Left lobe of liver (tissue), 2 donors: ENCODE results near the gene DCANP1. TPM values are rescaled to one million over a fixed set of nuclear protein-coding genes. Genes with fewer than 3 reads are reported as not detected.

ENCODE experiments used
- ATAC-seq: fragments of 200-7000 bp; cut with Tn5 transposase; one replicate; pipeline ENCODE4 v1.9.1; 2020; ENCODE audit warnings: mild to moderate bottlenecking, moderate library complexity
- DNase-seq: peaks from one replicate; pipeline ENCODE4 v3.0.0-alpha.2; 2020; ENCODE audit warnings: low spot score
- total RNA-seq: library from RNA; stranded (reverse); gene quantifications from one replicate; pipeline ENCODE4 v1.2.1, GENCODE V29; 2021
- donor health status: DM: no; HTN: no; CAD: no; lungs with moderate emphysema.
- donor health status: DM: no; HTN: yes; CAD: no.

The DCANP1 gene
- total RNA-seq, 1 donor from 2014 or later, result not detected

- ATAC-seq, result no peak
- DNase-seq, result peak; percentile 27
These were observed 3.8 kb downstream of the DCANP1 start for GRCh38 chr5:135443161-135443960.

- DNase-seq (peak; percentile 27), ATAC-seq (no peak)
These were observed 4.6 kb downstream of the DCANP1 start for GRCh38 chr5:135442431-135443160.

DNA sequence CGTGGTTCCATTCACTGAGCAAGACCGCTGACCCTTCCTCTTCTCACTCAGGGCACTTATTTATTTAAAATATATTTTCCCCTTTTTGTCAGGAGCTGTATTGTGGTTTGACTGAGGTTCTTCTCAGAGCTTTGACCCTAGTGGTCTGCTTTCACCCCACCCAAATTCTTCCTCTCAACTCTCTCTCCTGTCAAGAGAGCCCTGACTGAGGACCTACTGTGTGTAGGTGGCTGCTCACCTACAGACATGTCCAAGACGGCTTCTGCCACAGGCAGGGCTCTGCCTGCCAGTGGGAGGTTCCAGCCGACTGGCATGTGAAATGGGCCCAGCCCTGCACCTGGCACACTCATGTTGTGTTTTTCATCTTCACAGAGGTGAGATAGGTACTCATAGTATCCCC is 5.2 kb downstream of the DCANP1 start:
- DNase-seq, result peak; percentile 18
- no peak for ATAC-seq

DNA sequence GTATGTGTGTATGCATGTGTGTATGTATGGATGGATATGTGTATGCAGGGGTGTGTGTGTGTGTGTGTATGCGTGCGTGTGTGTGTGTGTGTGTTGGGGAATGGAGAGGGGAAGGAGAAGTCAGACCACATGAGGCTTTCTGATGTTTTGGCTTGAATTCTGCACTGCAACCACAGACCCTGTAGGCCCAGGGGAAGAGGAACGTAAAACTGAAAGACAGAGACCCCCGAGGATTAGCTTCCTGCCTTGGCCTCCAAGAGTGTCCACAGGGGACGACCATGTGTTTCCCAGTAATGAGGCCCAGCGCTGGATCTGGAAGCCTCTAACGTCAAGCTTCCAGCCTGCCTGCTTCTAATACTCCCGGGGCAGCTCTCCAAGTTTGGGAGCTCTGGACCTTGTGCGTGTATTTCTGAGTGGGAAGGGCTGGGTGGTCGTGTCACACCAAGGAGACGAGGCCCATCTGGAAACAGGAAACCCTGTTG is 5.8 kb downstream of the DCANP1 start:
- ATAC-seq (no peak), DNase-seq (peak; percentile 28)

DNA sequence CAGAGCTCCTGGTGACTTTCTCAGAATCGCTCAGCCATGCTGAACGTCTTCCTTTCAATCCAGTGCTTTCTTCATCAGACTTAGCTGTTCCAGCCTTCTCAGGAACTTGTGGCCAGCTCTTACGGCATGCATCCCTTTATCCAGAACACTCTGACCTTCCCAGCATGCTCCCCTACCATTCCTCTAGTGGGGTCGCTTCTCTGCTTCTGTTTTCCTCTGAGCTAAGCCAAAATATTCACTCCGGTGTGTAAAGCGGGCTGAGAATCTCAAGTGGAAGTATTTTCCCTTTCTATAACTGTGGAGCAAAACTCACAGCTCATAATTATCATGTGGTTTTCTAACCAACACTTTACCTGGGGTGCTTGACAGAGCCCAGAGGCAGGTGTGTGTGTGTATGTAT is 6.2 kb downstream of the DCANP1 start:
- DNase-seq (no peak), ATAC-seq (no peak)

- DNase-seq, result peak; percentile 33
These were observed 7.6 kb downstream of the DCANP1 start for GRCh38 chr5:135439231-135440205.

DNA sequence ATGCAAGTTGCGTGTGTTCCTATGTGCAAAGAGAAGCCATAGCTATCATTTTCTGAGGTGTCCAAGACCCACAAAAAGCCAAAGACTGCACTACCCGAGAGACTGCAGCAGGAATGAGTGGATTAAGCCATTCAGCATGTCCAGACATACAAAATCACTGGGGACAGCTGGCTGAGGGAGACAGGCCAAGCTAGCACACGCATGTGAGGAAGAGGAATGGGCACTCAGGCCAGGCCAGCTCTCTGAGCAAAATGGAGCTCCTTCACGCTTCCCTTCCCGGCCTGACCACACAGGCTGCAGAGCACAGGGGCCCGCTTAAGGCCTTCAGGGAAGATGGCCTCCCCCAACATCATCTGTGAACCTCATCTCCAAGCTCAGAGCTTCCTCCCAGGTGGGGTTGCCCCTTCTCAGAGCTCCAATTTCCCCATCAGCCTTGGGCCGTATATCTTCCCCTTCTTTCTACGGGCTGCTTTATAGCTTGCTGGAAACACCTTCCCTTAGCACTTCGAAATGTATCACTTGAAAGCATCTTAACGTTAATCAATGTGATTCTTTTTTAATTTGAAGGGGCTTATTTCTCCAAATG is 8.4 kb downstream of the DCANP1 start:
- DNase-seq (peak; percentile 18), ATAC-seq (no peak)

More at GRCh38 chr5:135439231-135440205, 7.6 kb downstream of the DCANP1 start:
- no peak for ATAC-seq

DNA sequence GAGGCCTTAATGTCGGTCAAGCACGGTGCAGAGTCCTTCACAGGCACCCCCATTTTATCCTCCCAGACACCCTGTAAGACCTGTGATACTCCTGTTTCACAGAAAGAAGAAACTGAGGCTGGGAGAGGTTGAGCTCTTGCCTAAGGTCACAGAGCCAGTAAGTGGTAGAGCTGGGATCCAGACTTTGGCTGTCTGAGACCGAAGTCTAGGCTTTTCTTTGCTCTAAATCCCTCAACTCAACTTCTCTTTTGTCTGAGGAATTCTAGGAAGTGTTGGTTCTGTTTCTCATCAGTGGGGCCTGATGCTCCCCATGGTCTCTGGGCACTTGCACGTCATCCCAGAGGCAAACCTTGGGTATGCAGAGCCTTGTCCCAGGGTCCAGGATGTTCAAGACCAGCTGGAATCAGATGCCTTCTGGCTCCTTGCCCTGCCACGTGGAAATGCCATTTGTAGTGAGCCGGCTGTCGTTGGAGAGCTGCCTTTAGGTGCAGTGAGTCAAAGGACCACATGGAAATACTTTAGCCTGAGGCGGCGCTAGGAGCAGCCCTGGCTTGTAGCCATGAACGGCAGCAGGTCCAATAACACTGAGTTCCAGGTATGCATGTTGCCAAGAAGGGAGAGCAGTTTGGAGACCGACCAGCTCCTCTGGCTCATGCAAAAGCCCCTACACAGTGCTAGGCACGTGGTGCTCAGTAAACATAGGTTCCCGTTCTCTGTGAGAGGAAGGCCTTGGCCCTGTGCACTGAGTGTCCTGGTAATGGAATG is 9.2 kb downstream of the DCANP1 start:
- DNase-seq (peak; percentile 43), ATAC-seq (peak; percentile 28)

DNA sequence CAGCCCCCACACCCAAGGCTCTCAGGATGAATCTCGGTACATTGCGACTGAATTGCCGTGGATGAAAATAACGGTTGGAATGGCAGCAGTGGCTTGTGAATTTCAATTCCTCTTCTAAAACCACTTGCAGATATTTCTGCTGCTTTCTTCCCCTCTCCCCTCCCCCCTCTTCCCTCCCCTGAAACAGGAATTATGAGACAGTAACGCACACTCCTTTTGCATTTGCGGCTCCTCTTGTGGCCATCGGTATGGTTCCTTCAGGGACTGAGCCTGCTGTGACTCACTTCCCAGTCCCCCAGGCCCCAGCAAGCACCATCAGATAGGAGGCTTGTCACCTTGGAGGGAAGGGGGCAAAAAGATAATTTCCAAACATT is 9.7 kb downstream of the DCANP1 start:
- peak; percentile 35 for DNase-seq
- ATAC-seq, result peak; percentile 39

DNA sequence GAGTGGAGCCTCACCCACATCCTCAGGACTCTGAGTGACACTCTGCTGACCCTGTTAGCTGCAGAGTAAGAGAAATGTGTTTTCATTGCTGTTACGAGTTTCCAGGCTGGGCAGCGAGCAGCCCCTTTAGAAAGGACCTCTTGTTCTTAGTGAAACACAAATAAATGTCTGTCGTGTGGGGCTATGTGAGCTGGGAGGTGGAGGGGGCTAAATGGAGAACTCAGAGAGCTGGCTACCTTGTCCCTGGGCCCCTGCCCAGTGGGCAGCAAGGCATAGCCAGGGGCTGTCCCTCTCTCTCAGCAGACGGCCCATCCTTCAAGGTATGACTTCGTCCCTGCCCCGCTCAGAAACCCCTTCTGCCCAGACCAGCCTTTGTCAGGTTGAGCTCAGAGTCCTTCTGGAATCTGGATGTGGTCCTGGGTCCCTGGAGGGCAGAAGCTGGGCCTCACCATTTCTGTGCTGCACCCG is 10.2 kb downstream of the DCANP1 start:
- DNase-seq, result no peak
- ATAC-seq, result no peak

DNA sequence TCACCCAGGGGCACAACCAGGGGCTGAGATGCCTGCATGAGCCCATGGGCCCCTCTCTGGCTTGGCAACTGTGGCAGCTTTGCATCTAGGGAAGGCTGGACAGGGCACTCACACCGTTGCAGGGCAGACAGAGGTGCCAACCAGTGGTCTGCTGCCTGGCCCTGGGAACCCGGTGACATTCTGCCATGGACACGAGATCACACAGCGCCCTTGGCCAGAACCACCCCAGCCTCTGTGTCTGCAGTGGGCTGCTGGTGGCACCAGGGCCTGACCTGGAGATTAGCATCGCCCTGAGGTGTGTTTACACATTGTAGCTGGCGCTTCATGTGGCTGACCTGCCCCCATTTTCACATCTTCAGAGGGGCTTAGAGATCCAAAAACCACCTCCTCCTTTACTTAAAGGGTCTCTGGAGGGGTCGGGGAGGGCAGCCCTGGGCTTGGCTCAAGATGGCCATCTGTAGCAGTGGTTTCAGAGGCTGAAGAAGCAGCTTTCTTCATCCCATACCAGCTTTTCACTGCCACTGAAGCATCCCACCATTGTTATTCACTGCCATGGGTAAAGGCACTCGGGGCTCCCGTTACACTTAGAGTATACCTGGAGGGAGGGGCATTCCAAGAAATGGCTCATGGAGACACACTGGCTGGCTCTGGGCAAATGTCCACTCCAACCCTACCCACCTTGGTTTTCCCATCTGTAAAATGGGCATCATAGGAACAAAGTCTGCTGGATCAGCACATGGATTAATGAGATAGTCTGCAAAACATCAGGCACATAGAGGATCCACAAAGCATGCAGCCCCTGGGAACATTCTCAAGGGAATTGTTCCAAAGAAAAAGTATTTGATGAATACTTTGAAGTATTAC is 11.4 kb downstream of the DCANP1 start:
- DNase-seq, result peak; percentile 34

GRCh38 chr5:135434591-135435466 is 12.3 kb downstream of the DCANP1 start:
- no peak for ATAC-seq
- peak; percentile 28 for DNase-seq

More for the DNA sequence above, 11.4 kb downstream of the DCANP1 start:
- ATAC-seq, result no peak

DNA sequence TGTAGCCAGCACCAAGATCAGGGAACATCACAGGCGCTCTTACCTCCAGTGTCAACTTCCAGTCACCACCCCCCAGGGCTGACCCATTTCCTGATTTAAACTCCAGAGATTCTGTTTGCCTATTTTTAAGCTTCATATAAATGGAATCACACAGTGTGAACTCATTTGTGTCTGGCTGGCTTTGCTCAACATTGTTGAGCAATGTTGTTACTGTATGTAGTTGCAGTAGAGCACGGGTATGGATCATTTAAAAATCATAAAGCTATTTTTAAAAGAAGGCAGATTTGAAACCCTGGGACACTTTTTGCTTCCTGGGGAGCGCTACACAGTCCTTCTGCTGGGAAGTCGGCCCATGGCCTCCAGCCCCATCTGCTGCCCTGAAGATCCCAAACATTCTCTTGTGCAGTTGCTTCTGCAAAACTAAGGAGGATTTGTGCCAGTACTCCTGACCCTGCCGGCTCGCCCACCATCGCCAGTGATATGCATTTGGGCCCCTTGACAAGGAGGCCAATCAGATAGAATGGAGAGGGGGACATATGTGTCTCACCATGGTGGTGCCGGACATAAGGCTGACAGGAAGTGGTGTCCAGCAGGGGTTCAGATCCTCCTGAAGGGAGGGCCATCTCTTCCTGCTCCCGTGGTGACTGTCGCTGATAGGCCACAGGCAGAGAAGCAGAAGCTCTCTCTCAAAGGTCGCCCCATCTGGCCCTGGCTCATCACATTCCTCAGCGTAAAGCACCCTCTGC is 13.3 kb downstream of the DCANP1 start:
- no peak for ATAC-seq
- DNase-seq, result peak; percentile 38

- no peak for ATAC-seq
- no peak for DNase-seq
These were observed 15.0 kb downstream of the DCANP1 start for GRCh38 chr5:135432113-135432512.

GRCh38 chr5:135430135-135430437 is 17.1 kb downstream of the DCANP1 start:
- no peak for ATAC-seq

DNA sequence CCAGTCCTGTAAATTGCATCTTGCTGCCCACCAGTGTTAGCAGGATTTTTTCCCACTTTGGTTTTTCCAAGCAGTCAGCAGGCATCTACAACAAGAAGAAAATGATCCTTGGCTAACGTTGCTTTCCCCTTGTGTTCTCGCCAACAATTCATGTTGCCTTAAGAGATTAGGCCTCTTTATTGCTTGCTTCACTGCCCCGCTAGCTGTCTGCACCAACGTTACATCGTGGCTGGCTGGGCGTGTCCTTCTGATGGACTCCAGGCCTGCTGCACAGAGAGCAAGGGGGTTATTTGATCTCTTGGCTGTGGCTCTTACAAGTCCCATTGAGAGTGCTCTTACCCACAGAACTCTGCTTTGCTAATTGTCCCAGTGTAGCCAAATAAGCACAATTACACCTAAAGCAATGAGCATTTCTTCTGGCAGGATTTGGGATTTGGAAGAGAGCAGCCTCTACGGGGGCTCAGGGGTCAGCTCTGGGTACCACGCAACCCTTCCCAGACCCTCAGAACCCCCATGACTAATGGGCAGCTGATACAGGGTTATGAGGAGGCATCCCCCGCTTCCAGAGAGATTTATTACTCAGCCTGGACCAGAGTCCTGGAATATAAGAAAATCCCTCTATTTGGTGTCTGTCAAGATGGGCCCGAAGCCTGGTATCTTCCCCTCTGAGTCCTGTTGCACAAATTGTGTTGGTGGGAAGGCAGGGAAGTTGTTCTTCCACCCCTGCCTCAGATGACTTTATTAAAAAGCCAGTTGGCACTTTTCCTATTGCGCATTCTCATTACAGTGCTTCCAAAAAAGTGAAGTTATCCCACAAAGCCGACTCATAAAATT is 17.6 kb downstream of the DCANP1 start:
- DNase-seq (no peak), ATAC-seq (no peak)

More at GRCh38 chr5:135430135-135430437, 17.1 kb downstream of the DCANP1 start:
- DNase-seq, result no peak
